GM18526 (cell line): ENCODE data around the gene PIGU.

Experiments used
- POLR2A ChIP-seq: IDR thresholded peaks from 3 replicates; pipeline ENCODE4 v1.6.1; 2011; ENCODE audit not compliant: insufficient read length; ENCODE audit errors: extremely low read depth

Gene PIGU

GRCh38 chr20:34527016-34527415 lies 149.9 kb downstream of the PIGU start:
- no peak for TF ChIP-seq POLR2A

- TF ChIP-seq POLR2A = no peak
Observed at GRCh38 chr20:34526466-34526865, 150.4 kb downstream of the PIGU start.

- no peak for TF ChIP-seq POLR2A
Observed at GRCh38 chr20:34525709-34526416, 151.0 kb downstream of the PIGU start.

- no peak for TF ChIP-seq POLR2A
Observed at GRCh38 chr20:34525342-34525708, 151.6 kb downstream of the PIGU start.

GRCh38 chr20:34524426-34524825 lies 152.5 kb downstream of the PIGU start:
- no peak for TF ChIP-seq POLR2A

GRCh38 chr20:34522969-34523871 lies 153.7 kb downstream of the PIGU start:
- no peak for TF ChIP-seq POLR2A

GRCh38 chr20:34517114-34517505 lies 159.8 kb downstream of the PIGU start:
- no peak for TF ChIP-seq POLR2A

GRCh38 chr20:34516247-34517113 lies 160.4 kb downstream of the PIGU start, which contains the start of gene DYNLRB1:
Gene DYNLRB1 (plus strand): TSS chr20:34516422. CDS start chr20:34516459, 37 bp downstream.
- peak; percentile 78 for TF ChIP-seq POLR2A

GRCh38 chr20:34515484-34516246 lies 161.2 kb downstream of the PIGU start:
- no peak for TF ChIP-seq POLR2A

GRCh38 chr20:34514897-34515483 lies 161.9 kb downstream of the PIGU start:
- TF ChIP-seq POLR2A = no peak

GRCh38 chr20:34512955-34513419 lies 163.9 kb downstream of the PIGU start:
- TF ChIP-seq POLR2A = no peak

GRCh38 chr20:34512266-34512954 lies 164.5 kb downstream of the PIGU start:
- TF ChIP-seq POLR2A = no peak

GRCh38 chr20:34511891-34512265 lies 165.0 kb downstream of the PIGU start:
- no peak for TF ChIP-seq POLR2A

GRCh38 chr20:34510575-34510974 lies 166.3 kb downstream of the PIGU start:
- TF ChIP-seq POLR2A = no peak
